ENCODE data around the gene TRIM56. TPM values are rescaled to one million over a fixed set of nuclear protein-coding genes. Genes with fewer than 3 reads are reported as not detected.
A peak's percentile ranks its signal among the peaks of the same experiment; 100 is the strongest.

Gene TRIM56
- total and polyA plus RNA-seq, 9 of the 15 experiments (the other 6 are each of a cell fraction or from before 2014, with no cell fraction given): 2.0 to 29.7 (median 11.6) TPM

- TF ChIP-seq, protein P1, sequence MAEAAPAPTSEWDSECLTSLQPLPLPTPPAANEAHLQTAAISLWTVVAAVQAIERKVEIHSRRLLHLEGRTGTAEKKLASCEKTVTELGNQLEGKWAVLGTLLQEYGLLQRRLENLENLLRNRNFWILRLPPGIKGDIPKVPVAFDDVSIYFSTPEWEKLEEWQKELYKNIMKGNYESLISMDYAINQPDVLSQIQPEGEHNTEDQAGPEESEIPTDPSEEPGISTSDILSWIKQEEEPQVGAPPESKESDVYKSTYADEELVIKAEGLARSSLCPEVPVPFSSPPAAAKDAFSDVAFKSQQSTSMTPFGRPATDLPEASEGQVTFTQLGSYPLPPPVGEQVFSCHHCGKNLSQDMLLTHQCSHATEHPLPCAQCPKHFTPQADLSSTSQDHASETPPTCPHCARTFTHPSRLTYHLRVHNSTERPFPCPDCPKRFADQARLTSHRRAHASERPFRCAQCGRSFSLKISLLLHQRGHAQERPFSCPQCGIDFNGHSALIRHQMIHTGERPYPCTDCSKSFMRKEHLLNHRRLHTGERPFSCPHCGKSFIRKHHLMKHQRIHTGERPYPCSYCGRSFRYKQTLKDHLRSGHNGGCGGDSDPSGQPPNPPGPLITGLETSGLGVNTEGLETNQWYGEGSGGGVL (CRISPR knock-in tag; IDR thresholded peaks at IDR 0.05): no peak
- TF ChIP-seq TAF15 (IDR thresholded peaks at IDR 0.05; ENCODE audit: low read depth, low read length): no peak
- TF ChIP-seq, protein P2, sequence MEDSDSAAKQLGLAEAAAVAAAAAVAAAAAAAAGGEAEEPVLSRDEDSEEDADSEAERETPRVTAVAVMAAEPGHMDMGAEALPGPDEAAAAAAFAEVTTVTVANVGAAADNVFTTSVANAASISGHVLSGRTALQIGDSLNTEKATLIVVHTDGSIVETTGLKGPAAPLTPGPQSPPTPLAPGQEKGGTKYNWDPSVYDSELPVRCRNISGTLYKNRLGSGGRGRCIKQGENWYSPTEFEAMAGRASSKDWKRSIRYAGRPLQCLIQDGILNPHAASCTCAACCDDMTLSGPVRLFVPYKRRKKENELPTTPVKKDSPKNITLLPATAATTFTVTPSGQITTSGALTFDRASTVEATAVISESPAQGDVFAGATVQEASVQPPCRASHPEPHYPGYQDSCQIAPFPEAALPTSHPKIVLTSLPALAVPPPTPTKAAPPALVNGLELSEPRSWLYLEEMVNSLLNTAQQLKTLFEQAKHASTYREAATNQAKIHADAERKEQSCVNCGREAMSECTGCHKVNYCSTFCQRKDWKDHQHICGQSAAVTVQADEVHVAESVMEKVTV (CRISPR knock-in tag; IDR thresholded peaks at IDR 0.05): no peak
- TF ChIP-seq, protein P3, sequence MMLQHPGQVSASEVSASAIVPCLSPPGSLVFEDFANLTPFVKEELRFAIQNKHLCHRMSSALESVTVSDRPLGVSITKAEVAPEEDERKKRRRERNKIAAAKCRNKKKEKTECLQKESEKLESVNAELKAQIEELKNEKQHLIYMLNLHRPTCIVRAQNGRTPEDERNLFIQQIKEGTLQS (IDR thresholded peaks at IDR 0.05): no peak
- TF ChIP-seq, protein P3 (CRISPR knock-in tag; conservative IDR thresholded peaks at IDR 0.05): no peak
- TF ChIP-seq SIX5 (IDR thresholded peaks at IDR 0.05; ENCODE audit: borderline replicate concordance in 1 of 2, insufficient read depth in 1 of 2, low read depth in 1 of 2, low read length in 2 of 2): no peak
- no peak for TF ChIP-seq XRCC3 (IDR thresholded peaks at IDR 0.05)
- no peak for TF ChIP-seq TEAD4 (IDR thresholded peaks at IDR 0.05; ENCODE audit: low read length)
- TF ChIP-seq TEAD4 (CRISPR knock-in tag; IDR thresholded peaks at IDR 0.05; ENCODE audit: borderline replicate concordance): no peak
- TF ChIP-seq KDM4B (IDR thresholded peaks at IDR 0.05; ENCODE audit: borderline replicate concordance in 2 of 2, low read depth in 1 of 2): 0 out of 4 replicates have a peak, but pooled peaks of 1 of the 2 experiments have one; percentile 46
- no peak for TF ChIP-seq ZNF644 (tag; IDR thresholded peaks at IDR 0.05; ENCODE audit: low read depth)
- no peak for TF ChIP-seq NUFIP1 (IDR thresholded peaks at IDR 0.05; ENCODE audit: partially characterized antibody)
- TF ChIP-seq KAT8 (IDR thresholded peaks at IDR 0.05; ENCODE audit: low read depth): no peak
- no peak for TF ChIP-seq FOXA3 (CRISPR knock-in tag; conservative IDR thresholded peaks at IDR 0.05 in 1 of 2, IDR thresholded peaks at IDR 0.05 in 1 of 2)
- peak; percentile 74 for TF ChIP-seq L3MBTL2 (IDR thresholded peaks at IDR 0.05)
- TF ChIP-seq CREB3L1 (IDR thresholded peaks at IDR 0.05; ENCODE audit: borderline replicate concordance, low read depth): no peak
Measured at GRCh38 chr7:101125989-101126650, 40.8 kb downstream of the TRIM56 start (continued).

Data from K562 (cell line).